Measurements from ENCODE around the gene FNDC3B.

The FNDC3B gene

GRCh38 chr3:172312001-172312400 lies 272.6 kb downstream of the FNDC3B start:
- in situ Hi-C loops (cut with MboI; ENCODE audit: low pct_unique_long_range_greater_than_20kb, low sequenced_read_pairs, unreplicated experiment) = no loop called here
- no peak for TF ChIP-seq CTCF (IDR thresholded peaks at IDR 0.05; ENCODE audit: extremely low read depth, insufficient read depth, missing control alignments)
- DNase-seq (ENCODE audit: low spot score) = no peak

- TF ChIP-seq CTCF (IDR thresholded peaks at IDR 0.05; ENCODE audit: extremely low read depth, insufficient read depth, missing control alignments) = no peak
- no peak for DNase-seq (ENCODE audit: low spot score)
- in situ Hi-C loops (cut with MboI; ENCODE audit: low pct_unique_long_range_greater_than_20kb, low sequenced_read_pairs, unreplicated experiment) = no loop called here
These were observed 273.3 kb downstream of the FNDC3B start for GRCh38 chr3:172312711-172313110.

GRCh38 chr3:172313671-172314070 lies 274.3 kb downstream of the FNDC3B start:
- no peak for TF ChIP-seq CTCF (IDR thresholded peaks at IDR 0.05; ENCODE audit: extremely low read depth, insufficient read depth, missing control alignments)
- no peak for DNase-seq (ENCODE audit: low spot score)
- in situ Hi-C loops (cut with MboI; ENCODE audit: low pct_unique_long_range_greater_than_20kb, low sequenced_read_pairs, unreplicated experiment) = no loop called here

- no peak for TF ChIP-seq CTCF (IDR thresholded peaks at IDR 0.05; ENCODE audit: extremely low read depth, insufficient read depth, missing control alignments)
- in situ Hi-C loops (cut with MboI; ENCODE audit: low pct_unique_long_range_greater_than_20kb, low sequenced_read_pairs, unreplicated experiment) = no loop called here
- no peak for DNase-seq (ENCODE audit: low spot score)
These were observed 275.3 kb downstream of the FNDC3B start for GRCh38 chr3:172314591-172315160.

GRCh38 chr3:172315401-172316091 lies 276.2 kb downstream of the FNDC3B start:
- no peak for TF ChIP-seq CTCF (IDR thresholded peaks at IDR 0.05; ENCODE audit: extremely low read depth, insufficient read depth, missing control alignments)
- no peak for DNase-seq (ENCODE audit: low spot score)
- in situ Hi-C loops (cut with MboI; ENCODE audit: low pct_unique_long_range_greater_than_20kb, low sequenced_read_pairs, unreplicated experiment) = no loop called here

GRCh38 chr3:172316758-172317157 lies 277.4 kb downstream of the FNDC3B start:
- TF ChIP-seq CTCF (IDR thresholded peaks at IDR 0.05; ENCODE audit: extremely low read depth, insufficient read depth, missing control alignments) = no peak
- in situ Hi-C loops (cut with MboI; ENCODE audit: low pct_unique_long_range_greater_than_20kb, low sequenced_read_pairs, unreplicated experiment) = no loop called here
- no peak for DNase-seq (ENCODE audit: low spot score)

Measured in GM13977 (cell line).